Measurements from ENCODE around the gene COL6A5. TPM values are rescaled to one million over a fixed set of nuclear protein-coding genes. Genes with fewer than 3 reads are reported as not detected.

COL6A5 gene
- total RNA-seq, 1 experiment from 2014 or later: 0.04 TPM

GRCh38 chr3:130383424-130383823, 38.0 kb downstream of the COL6A5 start:
- Mint-ChIP-seq H3K9me3 (no peaks in the 10 kb centered on the region), H3K4me1 (no peaks in the 10 kb centered on the region), H3K36me3 (ENCODE audit: insufficient read depth in 1 of 3, low read depth in 3 of 3) (no peaks in the 10 kb centered on the region), H3K27me3 (ENCODE audit: low read depth) (no peaks in the 10 kb centered on the region), H3K27ac (no peak overlapping the region), H3K4me3 (no peak overlapping the region)
- no peak overlapping the region for H3K56ac ChIP-seq (ENCODE audit: insufficient read length, low read depth, low read length)
- H2BK20ac ChIP-seq (ENCODE audit: low read depth, low read length, poor library complexity, severe bottlenecking): no peak overlapping the region
- H3K79me1 ChIP-seq (ENCODE audit: insufficient read depth, low read depth, low read length, poor library complexity, severe bottlenecking): no peaks in the 10 kb centered on the region
- no peak overlapping the region for H2BK120ac ChIP-seq (ENCODE audit: low read depth, low read length, poor library complexity, severe bottlenecking)
- H4K5ac ChIP-seq (ENCODE audit: insufficient read length, low read depth, low read length): no peak overlapping the region
- H3K9ac ChIP-seq (ENCODE audit: extremely low read depth, insufficient read length, low read length): no peak overlapping the region
- no peak overlapping the region for H2BK12ac ChIP-seq (ENCODE audit: insufficient read length, low read depth, low read length)
- no peak overlapping the region for H4K8ac ChIP-seq (replicated peaks; ENCODE audit: insufficient read length, low read depth, low read length)
- H3T11ph ChIP-seq (ENCODE audit: low read length): no peak overlapping the region
- no CpG with 5 or more reads among the region's 3 CpGs for WGBS (ENCODE audit: extremely low coverage, insufficient read length, low lambda C conversion rate)
- no peaks in the 10 kb centered on the region for H3K23me2 ChIP-seq (ENCODE audit: insufficient read length, low read depth, low read length, poor library complexity, severe bottlenecking)
- no peak for TF ChIP-seq CTCF (conservative IDR thresholded peaks at IDR 0.05)
- H3K27ac ChIP-seq (ENCODE audit: insufficient read length, low read depth, low read length): no peak overlapping the region
- no peaks in the 10 kb centered on the region for H3K9me3 ChIP-seq (ENCODE audit: control insufficient read depth, low read depth, low read length)
- H2BK5ac ChIP-seq (ENCODE audit: insufficient read length, low read length): no peak overlapping the region
- H3K23ac ChIP-seq (ENCODE audit: insufficient read length, low read depth, low read length): no peak overlapping the region
- no peak for DNase-seq
- no peak overlapping the region for H3K14ac ChIP-seq (ENCODE audit: insufficient read depth, low read length)
- no peak overlapping the region for H3K18ac ChIP-seq (ENCODE audit: insufficient read length, low read depth, low read length)
- no peak overlapping the region for H2AK5ac ChIP-seq (ENCODE audit: insufficient read length, low read length)
- H2BK15ac ChIP-seq (ENCODE audit: low read depth, low read length): no peak overlapping the region
- no peak overlapping the region for H3K4me2 ChIP-seq (ENCODE audit: insufficient read depth, insufficient read length, low read length)
- H3K4ac ChIP-seq (ENCODE audit: low read depth, low read length): no peak overlapping the region
- H2AFZ ChIP-seq (ENCODE audit: low read length): no peak overlapping the region
- H3K79me2 ChIP-seq (ENCODE audit: insufficient read depth, low read length): no peaks in the 10 kb centered on the region
- no peaks in the 10 kb centered on the region for H3K27me3 ChIP-seq (ENCODE audit: insufficient read depth, low read length)
- H3K4me1 ChIP-seq (ENCODE audit: insufficient read depth, low read length): no peaks in the 10 kb centered on the region
- H4K91ac ChIP-seq (ENCODE audit: insufficient read length, low read depth, low read length): no peak overlapping the region
- H4K20me1 ChIP-seq (ENCODE audit: control insufficient read depth, insufficient read depth, insufficient read length): no peaks in the 10 kb centered on the region
